Ishikawa (cell line): ENCODE data around the gene ATG101.

Source experiments
- CEBPB ChIP-seq: IDR thresholded peaks from 2 replicates; pipeline ENCODE4 v1.6.1; 2012
- CREB1 ChIP-seq: IDR thresholded peaks from 2 replicates; pipeline ENCODE4 v1.6.1; 2012; ENCODE audit warnings: low read depth
- EGR1 ChIP-seq: IDR thresholded peaks from 2 replicates; pipeline ENCODE4 v1.6.1; 2012
- EP300 ChIP-seq: IDR thresholded peaks from 2 replicates; pipeline ENCODE4 v1.6.1; 2012; ENCODE audit warnings: borderline replicate concordance
- FOXM1 ChIP-seq: IDR thresholded peaks from 2 replicates; pipeline ENCODE4 v1.6.1; 2012; ENCODE audit warnings: low read depth, borderline replicate concordance
- MAX ChIP-seq: IDR thresholded peaks from 2 replicates; pipeline ENCODE4 v1.6.1; 2012
- RAD21 ChIP-seq: IDR thresholded peaks from 2 replicates; pipeline ENCODE4 v1.6.1; 2012; ENCODE audit warnings: low read depth
- REST ChIP-seq: IDR thresholded peaks from 2 replicates; pipeline ENCODE4 v1.6.1; 2012; ENCODE audit warnings: low read depth, mild to moderate bottlenecking
- TAF1 ChIP-seq: IDR thresholded peaks from 2 replicates; pipeline ENCODE4 v1.6.1; 2012; ENCODE audit warnings: low read depth, mild to moderate bottlenecking
- TEAD4 ChIP-seq: IDR thresholded peaks from 2 replicates; pipeline ENCODE4 v1.6.1; 2012
- USF1 ChIP-seq: IDR thresholded peaks from 2 replicates; pipeline ENCODE4 v1.6.1; 2012
- YY1 ChIP-seq: IDR thresholded peaks from 2 replicates; pipeline ENCODE4 v1.6.1; 2012; ENCODE audit warnings: low read depth
- ZBTB7A ChIP-seq: IDR thresholded peaks from 2 replicates; pipeline ENCODE4 v1.6.1; 2012; ENCODE audit warnings: low read depth

- TF ChIP-seq EP300 (no peak), FOXM1 (no peak), USF1 (no peak), TAF1 (no peak), REST (no peak), MAX (no peak), YY1 (no peak), CEBPB (no peak), CREB1 (no peak), ZBTB7A (no peak), TEAD4 (no peak), EGR1 (no peak), RAD21 (no peak)
Measured at GRCh38 chr12:52059582-52060497, 9.9 kb upstream of the ATG101 start.
